CD4-positive, alpha-beta T cell (primary cell): ENCODE measurements around the gene RPS18. TPM values are rescaled to one million over a fixed set of nuclear protein-coding genes. Genes with fewer than 3 reads are reported as not detected.

Experiments
- ATAC-seq: fragments of 200-7000 bp; cut with Tn5 transposase; one replicate; pipeline ENCODE4 v1.10.0; 2022; ENCODE audit warnings: mild to moderate bottlenecking; ENCODE audit not compliant: poor library complexity
- CTCF ChIA-PET: fragments of 350-600 bp; sonication (Branson Sonifier 250); formaldehyde crosslinking; loops from one replicate; lab custom pipeline; 2021; ENCODE audit warnings: antibody characterized with exemption, inconsistent platforms; lab: Charles Lee
- POLR2A ChIA-PET: fragments of 350-600 bp; sonication (Branson Sonifier 250); formaldehyde crosslinking; loops from one replicate; lab custom pipeline; 2021; ENCODE audit warnings: antibody characterized with exemption, inconsistent platforms; lab: Charles Lee
- DNase-seq, 14 experiments: peaks; one replicate each; pipeline ENCODE4 v3.0.0-alpha.2; 2013 to 2020; ENCODE audit warnings: mixed read lengths in 2 of 14
- H3K27ac ChIP-seq, 2 donors: one replicate each; pipeline versions ENCODE4 v1.5.1 to v1.7.0; 2013; ENCODE audit warnings: low read length in 2 of 2, low read depth in 1 of 2, mild to moderate bottlenecking in 1 of 2
- H3K27me3 ChIP-seq, 2 experiments: 1 replicate in 1 of 2; 2 replicates in 1 of 2; pipeline versions ENCODE4 v1.6.1 to v1.7.0; 2013; ENCODE audit warnings: low read length in 2 of 2, control low read depth in 1 of 2, mild to moderate bottlenecking in 1 of 2, moderate library complexity in 1 of 2; ENCODE audit not compliant: insufficient read depth in 2 of 2, control insufficient read depth in 1 of 2
- H3K36me3 ChIP-seq: one replicate; pipeline ENCODE4 v1.6.1; 2013; ENCODE audit warnings: low read length, control low read depth; ENCODE audit not compliant: insufficient read depth
- H3K4me1 ChIP-seq: one replicate; pipeline ENCODE4 v1.6.1; 2013; ENCODE audit warnings: low read length, control low read depth; ENCODE audit not compliant: insufficient read depth
- H3K4me3 ChIP-seq: one replicate; pipeline ENCODE4 v1.5.1; 2013; ENCODE audit warnings: mild to moderate bottlenecking, low read length, moderate library complexity
- H3K9me3 ChIP-seq, 2 experiments: 1 replicate in 1 of 2; 2 replicates in 1 of 2; pipeline versions ENCODE4 v1.6.1 to v1.7.0; 2013; ENCODE audit warnings: low read length in 2 of 2, mild to moderate bottlenecking in 2 of 2, control low read depth in 1 of 2, moderate library complexity in 1 of 2; ENCODE audit not compliant: control insufficient read depth in 1 of 2, insufficient read depth in 1 of 2
- H3K27ac Mint-ChIP-seq: one replicate; pipeline ENCODE4 v1.8.0; 2020; ENCODE audit warnings: mixed read lengths
- H3K27me3 Mint-ChIP-seq: one replicate; pipeline ENCODE4 v1.8.0; 2021; ENCODE audit warnings: mixed read lengths
- H3K36me3 Mint-ChIP-seq: one replicate; pipeline ENCODE4 v1.8.0; 2021; ENCODE audit warnings: low read depth, mixed read lengths
- H3K4me1 Mint-ChIP-seq: one replicate; pipeline ENCODE4 v1.8.0; 2021; ENCODE audit warnings: low read depth, mixed read lengths
- H3K4me3 Mint-ChIP-seq: one replicate; pipeline ENCODE4 v1.8.0; 2020; ENCODE audit warnings: mild to moderate bottlenecking, mixed read lengths
- H3K9me3 Mint-ChIP-seq: one replicate; pipeline ENCODE4 v1.8.0; 2020; ENCODE audit warnings: mixed read lengths
- intact Hi-C, 2 experiments: fragments of 100-400 bp; cut with DNase I in 1 of 2; cut with micrococcal nuclease in 1 of 2; formaldehyde crosslinking; loops; one replicate each; pipeline versions ENCODE4 v1.15.1 to v1.9.0; 2023 to 2025; cut with DNase I, micrococcal nuclease
- total RNA-seq, 174 experiments: library from RNA in 2 of 174; stranded (reverse) in 2 of 174; gene quantifications; one replicate each; pipeline ENCODE4 v1.2.3 and lab custom pipeline; 2021 to 2026
- TF ChIP-seq, protein P1 (sequence below): fragments of 200-600 bp; IDR thresholded peaks from one replicate; pipeline ENCODE4 v1.8.0; 2022; ENCODE audit warnings: antibody characterized with exemption, mild to moderate bottlenecking

RPS18 gene
- total RNA-seq, 2 experiments from 2014 or later: 5,159 to 5,309 TPM

DNA sequence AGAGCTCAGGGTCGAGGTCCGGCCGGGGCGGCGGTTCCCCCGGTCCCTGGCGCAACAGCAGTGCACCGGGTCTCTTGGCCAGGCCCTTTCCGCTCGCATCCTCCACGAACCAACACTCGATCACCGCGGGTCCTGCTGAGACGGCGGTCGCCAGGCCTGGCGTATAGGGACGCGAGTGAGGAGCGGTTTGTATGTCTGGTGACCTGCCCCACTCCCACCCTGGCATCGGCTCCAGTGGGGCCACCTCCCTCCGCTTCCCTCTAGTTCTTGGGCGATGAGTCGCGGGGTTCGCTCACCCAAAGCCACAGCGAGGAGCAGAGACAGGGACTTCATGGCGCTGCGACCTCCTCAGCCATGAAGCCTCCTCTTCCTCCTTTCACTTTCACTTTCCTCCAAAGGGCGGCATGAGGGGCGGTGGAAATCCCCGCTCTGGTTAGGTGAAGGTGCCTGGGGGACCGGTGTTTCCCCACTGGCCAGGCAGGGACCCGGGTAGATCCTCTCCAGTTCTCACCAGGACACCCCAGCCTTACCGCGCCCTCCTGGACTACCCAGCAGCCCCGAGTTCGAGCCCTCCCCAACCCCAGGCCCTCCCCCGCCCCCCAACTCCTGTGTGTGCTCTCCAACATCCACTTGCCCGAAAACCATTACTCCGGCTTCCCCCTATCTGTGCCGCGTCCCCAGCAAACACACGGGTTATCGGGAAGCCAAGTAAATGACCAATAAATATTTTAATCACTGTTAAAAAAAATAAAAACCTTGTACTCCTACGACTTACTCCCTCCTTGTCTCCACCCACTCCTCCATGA, 42.0 kb downstream of the RPS18 start, which contains the start of gene TAPBP:
Gene TAPBP (minus strand): TSS at position 370 of the 806 bp plus-strand sequence. CDS start 37 bp downstream, at position 333.
- TF ChIP-seq, protein P1, sequence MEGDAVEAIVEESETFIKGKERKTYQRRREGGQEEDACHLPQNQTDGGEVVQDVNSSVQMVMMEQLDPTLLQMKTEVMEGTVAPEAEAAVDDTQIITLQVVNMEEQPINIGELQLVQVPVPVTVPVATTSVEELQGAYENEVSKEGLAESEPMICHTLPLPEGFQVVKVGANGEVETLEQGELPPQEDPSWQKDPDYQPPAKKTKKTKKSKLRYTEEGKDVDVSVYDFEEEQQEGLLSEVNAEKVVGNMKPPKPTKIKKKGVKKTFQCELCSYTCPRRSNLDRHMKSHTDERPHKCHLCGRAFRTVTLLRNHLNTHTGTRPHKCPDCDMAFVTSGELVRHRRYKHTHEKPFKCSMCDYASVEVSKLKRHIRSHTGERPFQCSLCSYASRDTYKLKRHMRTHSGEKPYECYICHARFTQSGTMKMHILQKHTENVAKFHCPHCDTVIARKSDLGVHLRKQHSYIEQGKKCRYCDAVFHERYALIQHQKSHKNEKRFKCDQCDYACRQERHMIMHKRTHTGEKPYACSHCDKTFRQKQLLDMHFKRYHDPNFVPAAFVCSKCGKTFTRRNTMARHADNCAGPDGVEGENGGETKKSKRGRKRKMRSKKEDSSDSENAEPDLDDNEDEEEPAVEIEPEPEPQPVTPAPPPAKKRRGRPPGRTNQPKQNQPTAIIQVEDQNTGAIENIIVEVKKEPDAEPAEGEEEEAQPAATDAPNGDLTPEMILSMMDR: no peak
- Histone ChIP-seq H3K9me3 (no peaks in the 10 kb centered on the region), H3K4me1 (peaks cover 77% of the 10 kb centered on the region), H3K27ac (peak within 1 kb of the TSS; percentile 98 to 99), H3K36me3 (peaks cover 42% of the 10 kb centered on the region), H3K27me3 (no peaks in the 10 kb centered on the region), H3K4me3 (peak within 1 kb of the TSS; percentile 79)
- H3K4me3 Mint-ChIP-seq: peak within 1 kb of the TSS; percentile 97
- intact Hi-C loops: loop anchor here (1.0 to 5.0 kb wide), 6 partner anchors 15 to 103 kb away; partner anchors contain the start of genes B3GALT4 (in 1 of the 2), CUTA (in 1 of the 2), RPS18 (in 1 of the 2) and VPS52 (in 1 of the 2)
- H3K27ac Mint-ChIP-seq: peak within 1 kb of the TSS; percentile 94
- ChIA-PET POLR2A (interaction anchor here (0.8 to 4.9 kb wide), 8 partner anchors 15 to 342 kb away, joined by 3 to 84 read pairs (median 12); partner anchors contain the start of genes B3GALT4, PFDN6, RGL2 and RPS18), CTCF (interaction anchor here (1.5 to 2.8 kb wide), 2 partner anchors 14 to 37 kb away, joined by 4 to 14 read pairs; partner anchors contain the start of gene RGL2)
- peak; percentile 43 for ATAC-seq
- H3K4me1 Mint-ChIP-seq: peaks cover 71% of the 10 kb centered on the region
- peak; percentile 61 to 96 (median 76) for DNase-seq
- H3K9me3 Mint-ChIP-seq: no peaks in the 10 kb centered on the region
- H3K36me3 Mint-ChIP-seq: peaks cover 65% of the 10 kb centered on the region
- no peaks in the 10 kb centered on the region for H3K27me3 Mint-ChIP-seq

DNA sequence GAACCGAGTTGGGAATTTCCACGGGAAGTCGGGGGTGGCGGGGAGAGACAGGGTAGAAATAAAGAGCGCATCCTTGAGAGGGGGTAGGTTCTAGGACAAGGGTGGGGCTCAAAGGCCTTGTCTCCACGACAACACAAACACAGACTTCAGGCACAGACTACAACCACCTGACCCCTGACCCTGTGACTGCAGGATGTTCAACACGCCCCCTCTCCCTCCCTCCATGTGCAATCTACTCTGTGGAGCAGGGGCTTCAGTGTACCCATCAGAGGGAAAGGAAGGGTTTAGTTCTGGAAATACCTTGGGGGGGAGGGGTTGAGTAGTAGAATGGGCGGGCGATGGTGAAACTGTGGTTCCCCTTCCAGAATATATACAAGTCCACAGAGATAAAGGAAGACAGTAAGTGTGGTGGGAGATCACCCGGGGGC, 42.7 kb downstream of the RPS18 start:
- POLR2A ChIA-PET: interaction anchor here (2.2 kb wide), 1 partner anchor 30 kb away, joined by 11 read pairs; no protein-coding TSS in a partner anchor

More for the DNA sequence above, 42.7 kb downstream of the RPS18 start:
- Mint-ChIP-seq H3K9me3 (no peaks in the 10 kb centered on the region), H3K4me3 (peak overlapping the region; percentile 97), H3K27ac (peak overlapping the region; percentile 94), H3K27me3 (no peaks in the 10 kb centered on the region), H3K4me1 (peaks cover 77% of the 10 kb centered on the region), H3K36me3 (peaks cover 68% of the 10 kb centered on the region)
- Histone ChIP-seq H3K4me1 (peaks cover 77% of the 10 kb centered on the region), H3K9me3 (no peaks in the 10 kb centered on the region), H3K36me3 (peaks cover 42% of the 10 kb centered on the region), H3K27ac (peak overlapping the region; percentile 98 to 99), H3K4me3 (peak overlapping the region; percentile 79), H3K27me3 (no peaks in the 10 kb centered on the region)
- CTCF ChIA-PET: no interaction called here
- TF ChIP-seq, protein P1: no peak
- ATAC-seq: peak; percentile 43
- intact Hi-C loops: loop anchor here (1.0 to 5.0 kb wide), 5 partner anchors 31 to 103 kb away; partner anchors contain the start of genes B3GALT4 (in 1 of the 2), CUTA (in 1 of the 2), RPS18 (in 1 of the 2) and VPS52 (in 1 of the 2)
- peak in 12 of 14 experiments; percentile 46 to 95 (median 64) for DNase-seq
